GM18870 (cell line): ENCODE measurements around the gene ZNF574.

Experiments
- ATAC-seq: cut with Tn5 transposase; IDR thresholded peaks from one replicate; pipeline ENCODE4 v1.9.1; 2021; ENCODE audit warnings: moderate library complexity; ENCODE audit not compliant: unreplicated experiment

The ZNF574 gene

GRCh38 chr19:42078538-42079275, 2.7 kb downstream of the ZNF574 start:
- no peak for ATAC-seq

- ATAC-seq = no peak
Observed at GRCh38 chr19:42079276-42079669, 3.3 kb downstream of the ZNF574 start.

DNA sequence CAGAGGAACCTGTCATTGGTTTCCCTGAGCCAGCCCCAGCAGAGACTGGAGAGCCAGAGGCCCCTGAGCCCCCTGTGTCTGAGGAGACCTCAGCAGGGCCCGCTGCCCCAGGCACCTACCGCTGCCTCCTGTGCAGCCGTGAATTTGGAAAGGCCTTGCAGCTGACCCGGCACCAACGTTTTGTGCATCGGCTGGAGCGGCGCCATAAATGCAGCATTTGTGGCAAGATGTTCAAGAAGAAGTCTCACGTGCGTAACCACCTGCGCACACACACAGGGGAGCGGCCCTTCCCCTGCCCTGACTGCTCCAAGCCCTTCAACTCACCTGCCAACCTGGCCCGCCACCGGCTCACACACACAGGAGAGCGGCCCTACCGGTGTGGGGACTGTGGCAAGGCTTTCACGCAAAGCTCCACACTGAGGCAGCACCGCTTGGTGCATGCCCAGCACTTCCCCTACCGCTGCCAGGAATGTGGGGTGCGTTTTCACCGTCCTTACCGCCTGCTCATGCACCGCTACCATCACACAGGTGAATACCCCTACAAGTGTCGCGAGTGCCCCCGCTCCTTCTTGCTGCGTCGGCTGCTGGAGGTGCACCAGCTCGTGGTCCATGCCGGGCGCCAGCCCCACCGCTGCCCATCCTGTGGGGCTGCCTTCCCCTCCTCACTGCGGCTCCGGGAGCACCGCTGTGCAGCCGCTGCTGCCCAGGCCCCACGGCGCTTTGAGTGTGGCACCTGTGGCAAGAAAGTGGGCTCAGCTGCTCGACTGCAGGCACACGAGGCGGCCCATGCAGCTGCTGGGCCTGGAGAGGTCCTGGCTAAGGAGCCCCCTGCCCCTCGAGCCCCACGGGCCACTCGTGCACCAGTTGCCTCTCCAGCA, 4.2 kb downstream of the ZNF574 start:
- ATAC-seq = no peak

DNA sequence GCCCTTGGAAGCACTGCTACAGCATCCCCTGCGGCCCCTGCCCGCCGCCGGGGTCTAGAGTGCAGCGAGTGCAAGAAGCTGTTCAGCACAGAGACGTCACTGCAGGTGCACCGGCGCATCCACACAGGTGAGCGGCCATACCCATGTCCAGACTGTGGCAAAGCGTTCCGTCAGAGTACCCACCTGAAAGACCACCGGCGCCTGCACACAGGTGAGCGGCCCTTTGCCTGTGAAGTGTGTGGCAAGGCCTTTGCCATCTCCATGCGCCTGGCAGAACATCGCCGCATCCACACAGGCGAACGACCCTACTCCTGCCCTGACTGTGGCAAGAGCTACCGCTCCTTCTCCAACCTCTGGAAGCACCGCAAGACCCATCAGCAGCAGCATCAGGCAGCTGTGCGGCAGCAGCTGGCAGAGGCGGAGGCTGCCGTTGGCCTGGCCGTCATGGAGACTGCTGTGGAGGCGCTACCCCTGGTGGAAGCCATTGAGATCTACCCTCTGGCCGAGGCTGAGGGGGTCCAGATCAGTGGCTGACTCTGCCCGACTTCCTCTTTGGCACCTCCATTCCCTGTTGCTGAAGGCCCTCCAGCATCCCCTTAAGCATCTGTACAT, 4.9 kb downstream of the ZNF574 start:
- ATAC-seq = no peak

GRCh38 chr19:42081584-42082203, 5.7 kb downstream of the ZNF574 start:
- ATAC-seq = no peak

- ATAC-seq = no peak
Observed at GRCh38 chr19:42083537-42083936, 7.6 kb downstream of the ZNF574 start.

DNA sequence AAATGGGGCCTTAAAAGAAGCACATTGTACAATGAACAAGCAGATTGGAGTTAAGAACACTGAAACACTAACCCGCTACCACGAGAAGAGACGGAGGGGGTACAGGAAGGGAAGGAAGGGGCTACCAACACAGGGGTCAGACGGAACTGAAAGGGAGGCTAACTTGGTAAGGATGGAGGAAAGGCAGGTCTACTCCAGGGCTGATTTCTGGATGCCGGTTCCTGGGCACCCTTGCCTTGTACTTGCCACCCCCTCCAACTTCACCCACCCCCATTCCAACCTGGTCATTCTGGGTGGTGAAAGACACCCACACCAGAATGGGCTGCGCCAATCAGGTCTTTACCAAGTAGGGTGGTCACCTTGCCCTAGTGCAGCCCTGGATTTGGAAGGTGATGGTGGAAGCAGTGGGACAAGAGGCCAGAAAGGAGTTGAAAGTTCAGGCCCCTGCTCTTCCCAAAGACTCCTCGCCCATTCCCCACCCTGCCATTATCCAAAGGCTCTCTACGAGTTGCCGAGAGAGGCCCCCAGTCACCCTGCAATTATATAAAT, 10.3 kb downstream of the ZNF574 start:
- ATAC-seq = no peak

- ATAC-seq = no peak
Observed at GRCh38 chr19:42086770-42087550, 11.0 kb downstream of the ZNF574 start.

GRCh38 chr19:42088471-42089190, 12.7 kb downstream of the ZNF574 start:
- ATAC-seq = no peak

DNA sequence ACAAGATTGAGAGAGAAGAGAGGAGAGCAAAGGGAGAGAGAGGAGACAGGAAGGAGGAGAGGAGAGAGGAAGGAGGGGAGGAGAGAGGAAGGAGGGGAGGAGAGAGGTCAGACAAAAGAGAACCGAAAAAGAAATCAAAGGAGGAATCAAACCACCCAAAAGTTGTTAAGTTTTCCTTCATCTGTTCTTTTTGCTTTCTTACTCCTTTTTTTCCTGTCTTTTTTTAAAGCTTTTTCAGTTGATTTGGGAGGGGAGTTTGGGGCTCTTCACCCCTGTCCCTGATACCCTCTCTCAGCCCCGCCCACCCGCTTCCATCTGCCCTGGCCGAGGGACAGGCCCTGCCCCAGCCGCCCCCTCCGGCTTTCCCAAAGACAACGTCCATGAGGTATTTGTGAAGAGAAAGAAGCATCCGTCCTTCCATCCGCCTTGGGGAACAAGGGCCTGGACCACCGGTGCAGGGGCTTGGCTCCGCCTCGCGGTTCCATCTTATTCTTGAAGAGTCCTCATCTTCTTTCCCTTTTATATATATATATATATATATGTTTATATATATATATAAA, 13.3 kb downstream of the ZNF574 start:
- ATAC-seq = no peak

- no peak for ATAC-seq
Observed at GRCh38 chr19:42089772-42090171, 13.8 kb downstream of the ZNF574 start.

GRCh38 chr19:42090672-42091071, 14.7 kb downstream of the ZNF574 start:
- ATAC-seq = no peak

- ATAC-seq = no peak
Observed at GRCh38 chr19:42091300-42091699, 15.3 kb downstream of the ZNF574 start.

DNA sequence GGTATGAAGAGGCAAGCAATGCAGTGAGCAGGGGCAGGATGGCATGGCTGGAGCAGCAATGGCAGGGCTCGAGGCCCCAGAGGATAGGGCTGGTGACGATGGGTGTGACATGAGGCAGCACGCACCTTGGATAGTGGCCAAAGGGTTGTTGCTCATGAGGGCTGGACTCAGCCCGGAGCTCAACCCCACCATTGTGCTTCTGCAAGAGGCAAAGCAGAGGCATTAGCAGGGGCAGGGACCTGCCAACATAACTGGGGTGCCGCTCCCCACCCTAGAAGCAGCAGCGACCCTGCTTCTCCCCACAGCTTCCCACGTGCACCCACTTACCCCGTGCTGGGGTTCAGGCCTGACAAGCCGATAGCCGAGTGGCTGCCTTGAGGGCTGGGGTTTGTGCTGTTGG, 15.8 kb downstream of the ZNF574 start:
- ATAC-seq = no peak

DNA sequence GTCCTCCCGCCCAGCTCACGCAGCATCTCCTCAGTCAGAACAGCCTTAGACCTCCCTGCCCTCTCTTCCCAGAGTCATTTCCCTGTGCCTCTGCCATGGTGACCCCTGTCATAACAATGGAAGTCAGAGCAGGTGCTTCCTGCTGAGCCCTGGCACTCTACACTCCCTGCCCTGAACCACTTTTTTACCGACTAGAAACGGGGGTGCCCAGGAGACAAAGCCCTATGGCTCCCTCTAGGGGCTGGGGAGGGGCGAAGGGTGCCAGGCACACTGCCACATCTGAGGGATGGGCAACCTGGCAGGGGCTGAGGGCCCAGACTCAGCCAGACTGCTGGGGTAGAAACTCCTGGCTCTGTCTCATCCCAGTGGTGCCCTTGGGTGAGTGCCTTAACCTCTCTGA, 16.4 kb downstream of the ZNF574 start:
- ATAC-seq = no peak

DNA sequence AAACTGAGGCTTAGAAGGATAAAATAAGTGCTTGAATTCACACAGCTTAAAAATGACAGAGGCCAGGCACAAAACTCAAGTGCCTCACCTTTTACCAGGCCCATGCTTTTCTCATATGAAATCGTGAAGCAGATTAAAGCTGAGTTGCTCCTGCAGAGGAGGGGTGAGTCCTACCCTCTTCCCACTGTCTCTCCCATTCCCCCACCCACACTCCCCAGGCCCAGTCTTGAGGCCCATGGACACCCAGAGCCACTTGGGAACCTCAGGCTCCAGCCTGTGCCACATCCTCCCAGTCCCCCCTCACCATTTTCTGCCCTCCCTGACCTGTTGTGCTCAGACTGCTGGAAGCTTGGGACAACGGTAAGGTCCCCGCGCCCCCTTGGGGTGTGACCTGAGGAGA, 17.5 kb downstream of the ZNF574 start:
- no peak for ATAC-seq

- ATAC-seq = no peak
Observed at GRCh38 chr19:42093926-42094325, 18.0 kb downstream of the ZNF574 start.

GRCh38 chr19:42095142-42095813, 19.3 kb downstream of the ZNF574 start:
- no peak for ATAC-seq

DNA sequence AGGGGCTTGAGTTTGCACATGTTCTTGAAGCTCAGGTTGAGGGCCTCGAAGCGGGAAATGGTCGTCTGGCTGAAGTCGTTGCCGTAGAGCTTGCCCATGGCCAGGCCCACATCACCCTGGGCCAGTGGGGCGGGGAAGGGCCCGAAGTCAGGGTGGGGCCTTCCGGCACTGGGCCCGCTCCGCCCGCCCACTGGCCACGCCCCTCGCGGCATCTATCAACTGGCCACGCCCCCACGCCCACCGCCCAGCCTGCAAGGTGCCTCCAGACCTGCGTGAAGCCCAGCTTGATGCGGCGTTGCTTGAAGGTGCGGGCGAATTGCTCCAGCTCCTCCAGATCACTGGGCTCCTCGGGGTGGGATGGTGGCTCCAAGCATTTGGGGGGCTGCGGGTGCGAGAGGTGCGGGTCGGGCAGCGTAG, 19.9 kb downstream of the ZNF574 start:
- no peak for ATAC-seq
